ENCODE measurements around the gene MGLL. TPM values are rescaled to one million over a fixed set of nuclear protein-coding genes. Genes with fewer than 3 reads are reported as not detected.

MGLL gene
- total RNA-seq, 2 experiments from 2014 or later, result 19.2 to 21.6 TPM

GRCh38 chr3:127741690-127742089, 80.6 kb downstream of the MGLL start:
- intact Hi-C loops (cut with micrococcal nuclease; ENCODE audit: unreplicated experiment), result no loop called here
- no TSS peak for BruUV-seq (replicated peaks)
- H3K4me3 ChIP-seq (ENCODE audit: low read depth, low read length, poor library complexity, severe bottlenecking), result no peak overlapping the region
- ChIA-PET CTCF (ENCODE audit: unreplicated experiment) (no interaction called here), POLR2A (no interaction called here)
- H3K4me2 ChIP-seq (ENCODE audit: low read length), result no peak overlapping the region
- no peaks in the 10 kb centered on the region for H3K79me2 ChIP-seq (ENCODE audit: insufficient read depth, low read depth, low read length)
- no peaks in the 10 kb centered on the region for H4K20me1 ChIP-seq (ENCODE audit: insufficient read depth, low read length)
- H3K9me2 ChIP-seq (ENCODE audit: insufficient read depth, low read length), result no peaks in the 10 kb centered on the region
- no peak overlapping the region for H3K27ac ChIP-seq (ENCODE audit: low read depth, low read length, poor library complexity, severe bottlenecking)
- no peak for DNase-seq (ENCODE audit: low spot score)
- H3K36me3 ChIP-seq (ENCODE audit: insufficient read depth, low read length), result no peaks in the 10 kb centered on the region
- no peaks in the 10 kb centered on the region for H3K9me3 ChIP-seq (ENCODE audit: low read length)
- no peak overlapping the region for H2AFZ ChIP-seq (ENCODE audit: low read length)
- no peak for TF ChIP-seq CTCF (conservative IDR thresholded peaks at IDR 0.05; ENCODE audit: low read length)
- TF ChIP-seq EZH2phosphoT487 (IDR thresholded peaks at IDR 0.05; ENCODE audit: borderline replicate concordance, low read depth, low read length), result no peak
- H3K4me1 ChIP-seq (ENCODE audit: insufficient read depth, low read length, poor library complexity, severe bottlenecking), result peaks cover 28% of the 10 kb centered on the region

GRCh38 chr3:127741246-127741645, 81.1 kb downstream of the MGLL start:
- Histone ChIP-seq H3K9me3 (ENCODE audit: low read length) (no peaks in the 10 kb centered on the region), H2AFZ (ENCODE audit: low read length) (no peak overlapping the region), H3K79me2 (ENCODE audit: insufficient read depth, low read depth, low read length) (no peaks in the 10 kb centered on the region), H3K36me3 (ENCODE audit: insufficient read depth, low read length) (no peaks in the 10 kb centered on the region), H3K9me2 (ENCODE audit: insufficient read depth, low read length) (no peaks in the 10 kb centered on the region), H3K4me1 (ENCODE audit: insufficient read depth, low read length, poor library complexity, severe bottlenecking) (peaks cover 32% of the 10 kb centered on the region), H4K20me1 (ENCODE audit: insufficient read depth, low read length) (no peaks in the 10 kb centered on the region), H3K4me2 (ENCODE audit: low read length) (no peak overlapping the region), H3K4me3 (ENCODE audit: low read depth, low read length, poor library complexity, severe bottlenecking) (no peak overlapping the region), H3K27ac (ENCODE audit: low read depth, low read length, poor library complexity, severe bottlenecking) (no peak overlapping the region)
- POLR2A ChIA-PET, result no interaction called here
- no TSS peak for BruUV-seq (replicated peaks)
- no peak for DNase-seq (ENCODE audit: low spot score)
- TF ChIP-seq EZH2phosphoT487 (IDR thresholded peaks at IDR 0.05; ENCODE audit: borderline replicate concordance, low read depth, low read length) (no peak), CTCF (conservative IDR thresholded peaks at IDR 0.05; ENCODE audit: low read length) (no peak)
- CTCF ChIA-PET (ENCODE audit: unreplicated experiment), result no interaction called here
- intact Hi-C loops (cut with micrococcal nuclease; ENCODE audit: unreplicated experiment), result no loop called here

- TF ChIP-seq CTCF (conservative IDR thresholded peaks at IDR 0.05; ENCODE audit: low read length), result no peak
- no peak for TF ChIP-seq EZH2phosphoT487 (IDR thresholded peaks at IDR 0.05; ENCODE audit: borderline replicate concordance, low read depth, low read length)
- ChIA-PET CTCF (ENCODE audit: unreplicated experiment) (interaction anchor here (0.5 kb wide), 1 partner anchor 21 kb away, joined by 3 read pairs; no protein-coding TSS in a partner anchor), POLR2A (interaction anchor here (1.0 to 1.2 kb wide), 2 partner anchors 13 to 141 kb away, joined by 3 read pairs; no protein-coding TSS in a partner anchor)
- Histone ChIP-seq H2AFZ (ENCODE audit: low read length) (no peak overlapping the region), H3K9me3 (ENCODE audit: low read length) (no peaks in the 10 kb centered on the region), H3K9me2 (ENCODE audit: insufficient read depth, low read length) (no peaks in the 10 kb centered on the region), H3K36me3 (ENCODE audit: insufficient read depth, low read length) (no peaks in the 10 kb centered on the region), H3K4me3 (ENCODE audit: low read depth, low read length, poor library complexity, severe bottlenecking) (no peak overlapping the region), H3K27ac (ENCODE audit: low read depth, low read length, poor library complexity, severe bottlenecking) (no peak overlapping the region), H4K20me1 (ENCODE audit: insufficient read depth, low read length) (no peaks in the 10 kb centered on the region), H3K79me2 (ENCODE audit: insufficient read depth, low read depth, low read length) (peaks cover 4% of the 10 kb centered on the region; the same call in 1 of the 2 replicates), H3K4me1 (ENCODE audit: insufficient read depth, low read length, poor library complexity, severe bottlenecking) (peaks cover 39% of the 10 kb centered on the region), H3K4me2 (ENCODE audit: low read length) (no peak overlapping the region)
- BruUV-seq (replicated peaks), result no TSS peak
- intact Hi-C loops (cut with micrococcal nuclease; ENCODE audit: unreplicated experiment), result no loop called here
- DNase-seq (ENCODE audit: low spot score), result no peak
Measured at GRCh38 chr3:127740136-127740915, 82.0 kb downstream of the MGLL start.

Data from OCI-LY7 (cell line).